Stimulated activated CD8-positive, alpha-beta memory T cell treated with anti-CD3 and anti-CD28 coated beads, Interleukin-4, amount 100 ng/mL, for 1 hour (primary cell): ENCODE data around the gene MACF1.

Experiments used
- DNase-seq, 2 donors: peaks; one replicate each; pipeline ENCODE4 v3.0.0-alpha.2; 2020; ENCODE audit warnings: low read depth in 2 of 2, low spot score in 1 of 2

MACF1 gene

DNA sequence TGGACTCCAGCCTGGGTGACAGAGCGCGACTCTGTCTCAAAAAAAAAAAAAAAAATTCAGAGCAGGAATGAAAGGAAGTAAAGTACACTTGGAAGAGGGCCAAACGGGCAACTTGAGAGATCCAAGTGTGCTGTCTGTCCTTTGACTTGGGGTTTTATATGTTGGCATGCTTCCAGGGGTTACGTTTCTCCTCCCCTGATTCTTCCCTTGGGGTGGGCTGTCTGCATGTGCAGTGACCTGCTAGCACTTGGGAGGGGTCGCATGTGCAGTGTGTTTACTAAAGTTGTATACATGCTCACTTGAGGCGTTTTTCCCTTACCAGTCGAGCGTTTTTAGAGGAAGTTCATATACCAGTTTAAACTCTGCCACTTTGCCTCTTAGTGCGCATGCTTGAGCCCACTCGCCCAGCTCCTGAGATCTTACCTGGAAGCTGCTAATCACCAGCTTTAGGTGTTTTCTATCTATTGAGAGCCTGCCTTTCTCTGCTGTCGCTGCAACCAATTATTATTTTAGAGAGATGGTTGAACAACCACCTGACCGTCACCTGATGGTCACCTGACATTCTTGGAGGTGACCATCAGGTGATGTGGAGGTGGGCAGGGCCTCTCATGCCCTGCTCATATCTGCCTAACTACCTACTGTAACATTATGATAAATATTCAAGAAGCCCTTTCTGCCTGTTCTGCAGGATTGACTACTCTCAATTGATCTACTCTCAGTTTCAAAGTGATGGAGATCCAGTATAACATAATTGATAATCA is 140.1 kb downstream of the MACF1 start:
- no peak for DNase-seq

DNA sequence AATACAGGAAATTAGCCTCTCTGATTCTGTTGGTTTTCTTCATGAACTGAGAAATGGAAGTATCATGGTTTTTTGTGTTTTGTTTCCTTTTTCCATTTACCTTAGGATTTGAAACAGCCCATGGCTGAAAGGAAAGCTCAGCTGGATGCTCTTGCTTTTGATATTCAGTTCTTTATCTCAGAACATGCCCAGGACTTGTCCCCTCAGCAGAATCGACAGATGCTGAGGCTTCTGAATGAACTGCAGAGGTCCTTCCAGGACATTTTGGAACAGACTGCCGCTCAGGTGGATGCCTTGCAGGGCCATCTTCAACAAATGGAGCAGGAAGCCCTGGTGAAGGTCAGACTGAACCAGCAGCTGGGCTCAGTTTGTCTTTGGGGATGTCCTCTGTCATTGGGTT is 142.4 kb downstream of the MACF1 start:
- DNase-seq: no peak

DNA sequence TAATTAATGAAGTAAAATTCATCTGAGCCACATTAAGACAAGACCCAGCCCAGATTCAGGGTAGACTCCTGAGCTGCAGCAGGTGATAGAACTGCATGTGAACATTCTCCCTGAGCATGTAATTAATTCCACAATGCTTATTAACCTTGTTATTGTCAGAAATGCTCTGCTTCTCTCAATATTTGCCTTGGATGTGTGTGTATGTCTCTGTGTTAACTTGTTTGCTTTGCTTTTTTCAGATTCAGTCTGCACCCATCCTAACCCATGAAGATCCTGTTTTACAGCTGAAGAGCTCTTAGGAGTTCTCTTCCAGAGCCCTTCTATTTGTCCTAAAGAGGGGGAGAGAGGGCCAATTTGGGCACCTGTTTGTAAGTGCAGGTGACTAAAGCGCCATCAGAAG is 143.8 kb downstream of the MACF1 start:
- no peak for DNase-seq

DNA sequence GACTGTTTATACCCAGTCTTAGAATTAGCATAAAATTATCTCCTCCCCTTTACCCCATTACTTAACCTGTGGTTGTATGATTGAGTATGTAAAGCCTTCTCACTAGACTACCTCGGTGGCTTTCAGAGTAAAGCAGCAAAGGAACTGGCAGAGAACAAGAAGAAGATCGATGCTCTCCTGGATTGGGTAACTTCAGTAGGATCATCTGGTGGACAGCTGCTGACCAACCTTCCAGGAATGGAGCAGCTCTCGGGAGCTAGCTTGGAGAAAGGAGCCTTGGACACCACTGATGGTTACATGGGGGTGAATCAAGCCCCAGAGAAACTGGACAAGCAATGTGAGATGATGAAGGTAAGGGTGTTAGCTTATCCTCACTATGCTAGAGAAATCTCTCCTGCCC is 148.4 kb downstream of the MACF1 start:
- DNase-seq: no peak

DNA sequence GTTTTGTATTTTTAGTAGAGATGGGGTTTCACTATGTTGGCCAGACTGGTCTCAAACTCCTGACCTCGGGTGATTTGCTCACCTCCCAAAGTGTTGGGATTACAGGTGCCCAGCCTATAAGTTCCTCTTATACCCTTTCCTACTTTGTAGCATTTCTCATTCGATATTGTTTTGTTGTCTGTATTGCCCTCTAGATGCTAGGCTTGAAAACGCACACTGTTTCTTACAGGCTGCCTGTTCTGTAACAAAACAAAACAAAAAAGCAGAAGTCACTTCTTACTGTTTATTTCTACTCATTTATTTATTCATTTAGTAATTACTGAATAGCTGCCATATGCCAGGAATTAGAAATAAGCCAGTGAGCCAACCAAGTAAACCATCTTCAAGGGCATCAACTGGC is 150.1 kb downstream of the MACF1 start:
- no peak for DNase-seq

DNA sequence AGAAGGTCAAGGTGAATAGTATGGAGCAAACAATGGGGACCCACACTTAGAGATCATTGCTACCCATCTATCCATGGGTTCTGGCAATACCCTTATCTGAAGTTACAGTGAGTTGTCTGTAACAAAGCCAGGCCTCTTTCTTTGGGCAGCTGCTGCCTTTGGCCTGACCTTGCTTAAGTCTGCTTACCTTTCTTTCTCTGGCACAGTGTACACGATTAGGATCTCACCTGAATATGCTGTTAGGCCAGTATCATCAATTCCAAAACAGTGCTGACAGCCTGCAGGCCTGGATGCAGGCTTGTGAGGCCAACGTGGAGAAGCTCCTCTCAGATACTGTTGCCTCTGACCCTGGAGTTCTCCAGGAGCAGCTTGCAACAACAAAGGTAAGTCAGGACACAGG is 154.0 kb downstream of the MACF1 start:
- DNase-seq: no peak

DNA sequence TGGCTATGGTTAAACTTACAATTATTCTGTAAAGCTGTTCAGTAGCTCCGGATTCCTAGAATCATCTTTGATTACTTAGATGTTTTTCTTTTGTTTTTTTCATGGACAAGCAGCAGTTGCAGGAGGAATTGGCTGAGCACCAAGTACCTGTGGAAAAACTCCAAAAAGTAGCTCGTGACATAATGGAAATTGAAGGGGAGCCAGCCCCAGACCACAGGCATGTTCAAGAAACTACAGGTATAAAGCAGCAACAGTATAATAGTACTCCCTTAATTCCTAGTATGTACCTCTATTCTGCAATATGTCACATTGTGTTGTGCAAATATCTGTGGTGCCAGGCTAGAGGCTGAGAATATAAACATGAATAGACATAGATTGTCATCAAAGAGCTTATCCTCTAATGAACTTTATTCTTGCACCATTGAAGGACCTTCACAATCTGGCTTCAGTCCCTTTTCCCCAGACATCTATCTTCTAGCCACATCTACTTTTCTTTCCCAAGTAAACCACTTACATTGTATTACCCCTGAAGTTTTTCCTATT is 154.6 kb downstream of the MACF1 start:
- no peak for DNase-seq

DNA sequence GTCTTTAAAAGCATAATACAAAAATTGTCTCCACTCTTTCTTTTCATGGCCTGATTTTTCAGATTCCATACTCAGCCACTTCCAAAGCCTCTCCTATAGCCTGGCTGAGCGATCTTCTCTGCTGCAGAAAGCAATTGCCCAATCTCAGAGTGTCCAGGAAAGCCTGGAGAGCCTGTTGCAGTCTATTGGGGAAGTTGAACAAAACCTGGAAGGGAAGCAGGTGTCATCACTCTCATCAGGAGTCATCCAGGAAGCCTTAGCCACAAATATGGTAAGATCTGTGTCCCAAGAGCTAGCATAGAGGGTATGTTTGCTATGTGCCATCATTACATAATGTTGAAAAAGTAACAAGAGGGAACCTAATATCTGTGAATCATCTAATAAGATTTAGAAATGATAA is 156.2 kb downstream of the MACF1 start:
- DNase-seq: no peak

DNA sequence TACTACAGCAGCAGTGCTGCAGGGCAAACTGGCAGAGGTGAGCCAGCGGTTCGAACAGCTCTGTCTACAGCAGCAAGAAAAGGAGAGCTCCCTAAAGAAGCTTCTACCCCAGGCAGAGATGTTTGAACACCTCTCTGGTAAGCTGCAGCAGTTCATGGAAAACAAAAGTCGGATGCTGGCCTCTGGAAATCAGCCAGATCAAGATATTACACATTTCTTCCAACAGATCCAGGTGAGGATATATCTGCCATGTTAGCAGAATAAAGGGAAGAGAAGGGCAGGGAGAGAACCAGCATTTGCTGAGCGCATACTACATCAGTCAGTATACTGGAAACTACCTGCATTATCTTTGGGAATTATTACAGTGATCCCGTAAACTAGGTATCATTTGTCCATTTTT is 157.0 kb downstream of the MACF1 start:
- no peak for DNase-seq

DNA sequence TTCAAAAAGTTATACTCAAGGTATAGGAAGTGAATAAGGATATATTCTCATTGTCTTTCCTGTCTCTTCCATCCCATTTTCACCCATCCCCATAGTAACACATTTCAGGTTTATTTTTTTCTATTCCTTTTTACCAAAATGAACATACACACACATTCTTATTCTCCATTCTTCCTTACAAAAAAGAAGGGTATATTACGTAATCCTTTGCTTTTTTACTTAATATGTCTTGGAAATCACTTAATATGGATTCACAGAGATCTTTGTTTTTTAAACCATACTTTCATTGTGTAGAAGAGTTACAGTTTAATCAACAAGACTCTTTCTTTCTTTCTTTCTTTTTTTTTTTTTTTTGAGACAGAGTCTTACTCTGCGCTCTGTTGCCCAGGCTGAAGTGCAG is 158.8 kb downstream of the MACF1 start:
- DNase-seq: no peak

DNA sequence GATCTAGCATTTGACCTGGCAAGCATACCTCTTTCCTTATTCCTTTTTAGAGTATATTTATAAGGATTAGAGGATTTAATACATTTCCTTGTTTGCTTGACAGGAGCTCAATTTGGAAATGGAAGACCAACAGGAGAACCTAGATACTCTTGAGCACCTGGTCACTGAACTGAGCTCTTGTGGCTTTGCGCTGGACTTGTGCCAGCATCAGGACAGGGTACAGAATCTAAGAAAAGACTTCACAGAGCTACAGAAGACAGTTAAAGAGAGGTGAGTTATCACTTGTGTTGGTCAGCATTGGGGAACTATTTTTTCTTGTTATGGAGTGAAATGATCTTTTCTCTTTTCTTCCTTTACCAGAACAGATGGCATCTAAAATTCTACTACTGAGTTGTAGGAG is 163.6 kb downstream of the MACF1 start:
- no peak for DNase-seq

DNA sequence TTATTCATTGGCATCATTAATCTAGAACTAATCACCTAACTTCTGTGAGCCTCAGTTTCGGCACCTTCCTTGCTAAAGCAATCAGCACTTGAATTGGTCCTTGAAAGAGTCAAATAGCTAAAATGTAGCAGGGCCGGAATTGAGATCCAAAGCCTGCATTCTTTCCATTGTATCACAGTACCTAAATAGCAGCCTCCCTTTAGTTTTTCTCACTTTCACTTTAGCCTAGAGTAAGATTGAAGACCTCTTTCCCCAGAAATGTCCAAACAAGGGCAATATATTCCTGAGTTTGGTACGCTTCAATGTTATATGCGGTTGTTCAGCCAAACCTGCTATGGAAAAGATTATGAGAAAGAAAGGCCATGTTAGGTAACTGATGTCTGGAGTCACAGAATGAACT is 165.1 kb downstream of the MACF1 start:
- no peak for DNase-seq

DNA sequence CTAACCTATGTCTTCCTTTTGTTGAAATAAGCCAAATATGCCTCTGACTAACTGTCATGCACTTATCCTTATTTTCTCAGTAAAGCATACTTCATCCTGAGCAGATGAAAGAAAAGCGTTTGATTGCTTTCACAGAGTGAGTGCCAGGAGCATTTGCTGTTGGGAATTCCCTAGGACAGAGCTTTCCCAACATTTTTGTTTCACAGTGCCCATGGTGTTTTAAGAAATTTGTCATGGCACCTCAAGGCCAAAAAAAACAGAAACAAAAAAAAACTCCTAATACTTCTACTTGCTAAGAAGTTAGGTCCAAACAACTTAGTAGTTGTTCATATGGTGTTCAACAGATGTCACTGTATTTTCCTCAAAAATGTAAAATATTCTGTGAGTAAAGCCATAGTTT is 166.1 kb downstream of the MACF1 start:
- no peak for DNase-seq

DNA sequence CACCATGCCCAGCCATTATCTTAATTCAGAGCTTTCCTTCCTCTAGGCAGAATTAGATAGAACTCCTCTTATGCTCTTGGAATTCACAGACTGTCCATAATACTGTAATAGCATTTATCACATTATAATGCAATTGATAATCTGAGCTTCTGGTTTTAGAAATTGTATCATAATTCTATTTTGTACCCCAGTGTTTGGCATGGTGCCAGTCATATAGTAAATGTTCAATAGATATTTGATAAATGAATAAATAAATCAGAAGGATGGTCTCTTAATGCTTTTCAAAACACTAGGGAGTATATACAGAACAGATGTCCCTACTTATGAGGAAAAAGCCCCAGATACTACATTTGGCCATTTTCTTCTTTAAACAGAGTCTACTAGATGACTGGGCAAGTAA is 167.6 kb downstream of the MACF1 start:
- no peak for DNase-seq

DNA sequence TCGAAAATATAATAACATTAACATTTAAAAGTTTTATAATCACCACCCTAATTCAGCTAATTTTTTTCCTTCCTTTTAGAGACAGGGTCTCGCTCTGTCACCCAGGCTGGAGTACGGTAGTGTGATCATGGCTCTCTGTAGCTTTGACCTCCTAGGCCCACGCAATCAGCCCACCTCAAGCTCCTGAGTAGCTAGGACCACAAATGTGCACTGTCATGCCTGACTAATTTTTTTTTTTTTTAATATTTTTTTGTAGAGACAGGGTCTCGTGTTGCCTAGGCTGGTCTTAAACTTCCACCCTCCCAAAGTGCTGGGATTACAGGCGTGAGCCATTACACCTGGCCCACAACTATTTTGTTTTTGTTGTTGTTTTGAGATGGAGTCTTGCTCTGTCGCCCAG is 172.2 kb downstream of the MACF1 start:
- DNase-seq: no peak

DNA sequence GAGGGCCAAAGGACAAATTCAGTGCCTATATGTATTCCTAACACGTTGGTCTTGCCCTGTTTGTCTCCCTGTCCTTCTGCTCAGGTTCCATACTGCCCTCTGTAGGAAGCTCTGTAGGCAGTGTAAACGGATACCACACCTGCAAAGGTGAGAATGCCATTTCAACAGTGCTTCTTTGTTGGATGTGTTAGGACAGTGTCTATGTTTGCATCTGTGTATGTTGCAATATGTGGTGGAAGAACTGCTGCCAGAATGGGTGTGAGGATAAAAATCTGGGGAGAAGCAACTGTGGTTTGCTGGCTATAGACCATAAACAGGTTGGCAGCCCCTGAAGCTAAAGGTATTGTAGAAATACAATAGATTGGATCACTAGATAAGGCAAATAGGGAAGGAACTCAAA is 173.9 kb downstream of the MACF1 start:
- no peak for DNase-seq

DNA sequence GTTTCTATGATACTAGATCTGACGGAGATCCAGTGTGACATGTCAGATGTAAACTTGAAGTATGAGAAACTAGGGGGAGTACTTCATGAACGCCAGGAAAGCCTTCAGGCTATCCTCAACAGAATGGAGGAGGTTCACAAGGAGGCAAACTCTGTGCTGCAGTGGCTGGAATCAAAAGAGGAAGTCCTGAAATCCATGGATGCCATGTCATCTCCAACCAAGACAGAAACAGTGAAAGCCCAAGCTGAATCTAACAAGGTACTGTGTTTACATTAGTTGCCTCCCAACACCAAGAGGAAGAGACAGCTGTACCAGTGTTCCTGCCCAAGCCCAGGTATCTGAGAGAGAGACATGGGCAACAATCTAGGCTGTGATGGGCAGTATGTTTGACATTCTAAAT is 174.7 kb downstream of the MACF1 start:
- DNase-seq: no peak

DNA sequence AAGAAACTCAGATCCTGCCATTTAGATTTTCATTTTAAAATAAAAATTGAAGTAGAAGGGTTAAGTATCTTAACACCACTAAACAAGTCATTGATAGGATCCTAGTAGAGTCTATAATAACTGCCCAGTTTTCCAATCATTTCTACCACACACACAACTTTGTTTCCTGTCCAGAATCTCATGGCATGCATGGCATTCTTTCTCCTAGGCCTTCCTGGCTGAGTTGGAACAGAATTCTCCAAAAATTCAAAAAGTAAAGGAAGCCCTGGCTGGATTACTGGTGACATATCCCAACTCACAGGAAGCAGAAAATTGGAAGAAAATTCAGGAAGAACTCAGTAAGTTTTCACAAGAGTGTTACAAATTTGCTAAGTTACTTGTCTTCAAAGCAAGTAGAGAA is 175.5 kb downstream of the MACF1 start:
- DNase-seq: no peak

DNA sequence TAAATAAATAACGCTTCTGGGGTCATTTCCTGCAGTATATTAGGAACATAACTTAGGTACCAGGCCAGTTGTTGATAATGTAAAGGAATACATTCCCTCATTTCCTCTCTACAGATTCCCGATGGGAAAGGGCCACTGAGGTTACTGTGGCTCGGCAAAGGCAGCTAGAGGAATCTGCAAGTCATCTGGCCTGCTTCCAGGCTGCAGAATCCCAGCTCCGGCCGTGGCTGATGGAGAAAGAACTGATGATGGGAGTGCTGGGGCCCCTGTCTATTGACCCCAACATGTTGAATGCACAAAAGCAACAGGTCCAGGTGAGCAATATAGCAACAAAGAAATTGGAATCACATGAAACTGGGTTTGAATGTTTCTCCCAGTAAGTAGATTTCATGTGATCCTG is 177.3 kb downstream of the MACF1 start:
- DNase-seq: no peak

DNA sequence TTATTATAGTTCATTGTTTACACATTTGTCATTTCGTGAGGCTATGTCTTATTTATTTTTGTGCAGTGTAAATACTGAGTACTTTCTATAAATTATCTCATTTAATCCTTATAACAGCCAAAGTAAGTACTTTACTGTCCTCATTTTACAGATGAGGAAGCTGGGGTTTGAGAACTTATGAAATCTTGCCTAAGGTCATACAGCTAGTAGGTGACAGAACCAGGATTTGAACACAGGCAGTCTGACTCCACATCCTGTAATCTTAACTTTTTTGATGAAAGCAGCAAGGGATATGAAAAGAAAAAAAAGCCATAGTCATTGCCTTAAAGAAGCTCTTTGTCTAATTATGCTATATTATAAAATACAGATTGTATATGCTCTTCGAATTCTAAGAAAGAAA is 179.8 kb downstream of the MACF1 start:
- DNase-seq: no peak

DNA sequence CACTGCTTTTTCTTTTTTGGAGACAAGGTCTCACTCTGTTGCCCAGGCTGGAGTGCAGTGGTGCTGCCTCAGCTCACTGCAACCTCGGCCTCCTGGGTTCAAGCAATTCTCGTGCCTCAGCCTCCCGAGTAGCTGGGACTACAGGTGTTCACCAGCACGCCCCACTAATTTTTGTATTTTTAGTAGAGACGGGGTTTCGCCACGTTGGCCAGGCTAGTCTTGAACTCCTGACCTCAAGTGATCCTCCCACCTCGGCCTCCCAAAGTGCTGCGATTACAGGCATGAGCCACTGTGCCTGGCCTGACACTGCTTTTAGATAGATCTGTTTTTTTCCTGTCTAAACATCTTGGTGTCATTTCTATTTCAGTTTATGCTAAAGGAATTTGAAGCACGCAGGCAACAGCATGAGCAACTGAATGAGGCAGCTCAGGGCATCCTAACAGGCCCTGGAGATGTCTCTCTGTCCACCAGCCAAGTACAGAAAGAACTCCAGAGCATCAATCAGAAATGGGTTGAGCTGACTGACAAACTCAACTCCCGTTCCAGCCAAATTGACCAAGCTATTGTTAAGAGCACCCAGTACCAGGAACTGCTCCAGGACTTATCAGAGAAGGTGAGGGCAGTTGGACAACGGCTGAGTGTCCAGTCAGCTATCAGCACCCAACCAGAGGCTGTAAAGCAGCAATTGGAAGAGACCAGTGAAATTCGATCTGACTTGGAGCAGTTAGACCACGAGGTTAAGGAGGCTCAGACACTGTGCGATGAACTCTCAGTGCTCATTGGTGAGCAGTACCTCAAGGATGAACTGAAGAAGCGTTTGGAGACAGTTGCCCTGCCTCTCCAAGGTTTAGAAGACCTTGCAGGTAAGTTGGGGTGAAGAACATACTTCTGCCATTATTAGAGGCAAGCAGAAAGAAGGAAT is 180.8 kb downstream of the MACF1 start:
- no peak for DNase-seq

DNA sequence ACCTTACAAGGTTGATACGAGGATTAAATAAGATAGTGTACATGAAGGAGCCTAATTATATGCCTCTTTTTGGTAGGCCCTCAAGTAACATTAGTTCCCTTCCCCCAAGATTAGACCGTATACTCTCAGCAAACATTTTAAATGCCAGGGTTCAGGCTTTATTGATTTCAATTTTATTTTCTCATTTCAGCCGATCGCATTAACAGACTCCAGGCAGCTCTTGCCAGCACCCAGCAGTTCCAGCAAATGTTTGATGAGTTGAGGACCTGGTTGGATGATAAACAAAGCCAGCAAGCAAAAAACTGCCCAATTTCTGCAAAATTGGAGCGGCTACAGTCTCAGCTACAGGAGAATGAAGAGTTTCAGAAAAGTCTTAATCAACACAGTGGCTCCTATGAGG is 182.5 kb downstream of the MACF1 start:
- no peak for DNase-seq
